CD4-positive, alpha-beta T cell treated with Interleukin-12 subunit alpha and Interleukin-12 subunit beta, for 1 hour (primary cell): ENCODE results near the gene CYP2B6.
"Not testable (repeated sequence)": the region's sequence is repeated elsewhere in the genome, so short reads cannot be mapped to it uniquely, and the experiment has no call there.

Source experiments
- DNase-seq: peaks from one replicate; pipeline ENCODE4 v3.0.0-alpha.2; 2020

CYP2B6 gene

GRCh38 chr19:40990972-40991381 is at the start of gene CYP2B6:
TSS of gene CYP2B6 (plus strand) at chr19:40991282. CDS start at chr19:40991306, 24 bp downstream.
- no peak for DNase-seq

- DNase-seq = no peak
Measured at GRCh38 chr19:40941481-40942219, 49.4 kb upstream of the CYP2B6 start.

- DNase-seq = no peak
Measured at GRCh38 chr19:40945645-40946044, 45.4 kb upstream of the CYP2B6 start.

- no peak for DNase-seq
Measured at GRCh38 chr19:40947114-40947513, 44.0 kb upstream of the CYP2B6 start.

- no peak for DNase-seq
Measured at GRCh38 chr19:40947573-40947972, 43.5 kb upstream of the CYP2B6 start.

GRCh38 chr19:40948580-40949299 is 42.3 kb upstream of the CYP2B6 start:
- no peak for DNase-seq

- DNase-seq = no peak
Measured at GRCh38 chr19:40954573-40954972, 36.5 kb upstream of the CYP2B6 start.

GRCh38 chr19:40959338-40959737 is 31.7 kb upstream of the CYP2B6 start:
- no peak for DNase-seq

GRCh38 chr19:40960062-40960685 is 30.9 kb upstream of the CYP2B6 start:
- DNase-seq = no peak

- DNase-seq = no peak
Measured at GRCh38 chr19:40960780-40961179, 30.3 kb upstream of the CYP2B6 start.

GRCh38 chr19:40962460-40962961 is 28.6 kb upstream of the CYP2B6 start:
- no peak for DNase-seq

GRCh38 chr19:40964361-40964760 is 26.7 kb upstream of the CYP2B6 start:
- DNase-seq = not testable (repeated sequence)

GRCh38 chr19:40965351-40965750 is 25.7 kb upstream of the CYP2B6 start:
- not testable (repeated sequence) for DNase-seq

- DNase-seq = not testable (repeated sequence)
Measured at GRCh38 chr19:40966591-40966990, 24.5 kb upstream of the CYP2B6 start.

GRCh38 chr19:40968065-40968464 is 23.0 kb upstream of the CYP2B6 start:
- not testable (repeated sequence) for DNase-seq

GRCh38 chr19:40969721-40970120 is 21.4 kb upstream of the CYP2B6 start:
- peak; percentile 16 for DNase-seq

GRCh38 chr19:40970396-40971345 is 20.4 kb upstream of the CYP2B6 start:
- DNase-seq = peak; percentile 69

- DNase-seq = peak; percentile 83
Measured at GRCh38 chr19:40974633-40975037, 16.4 kb upstream of the CYP2B6 start.

- no peak for DNase-seq
Measured at GRCh38 chr19:40976134-40976533, 14.9 kb upstream of the CYP2B6 start.

GRCh38 chr19:40976724-40977123 is 14.4 kb upstream of the CYP2B6 start:
- no peak for DNase-seq

- DNase-seq = not testable (repeated sequence)
Measured at GRCh38 chr19:40979759-40980158, 11.3 kb upstream of the CYP2B6 start.

- not testable (repeated sequence) for DNase-seq
Measured at GRCh38 chr19:40980743-40981442, 10.2 kb upstream of the CYP2B6 start.
